Kidney epithelial cell (primary cell): Measurements from ENCODE around the gene GUCA1C. TPM values are rescaled to one million over a fixed set of nuclear protein-coding genes. Genes with fewer than 3 reads are reported as not detected.

Experiments
- DNase-seq: peaks from one replicate; pipeline ENCODE4 v3.0.0-alpha.2; 2010; ENCODE audit warnings: low read depth
- H3K27me3 ChIP-seq: 2 replicates; pipeline ENCODE4 v1.6.0; 2011; ENCODE audit warnings: low read length; ENCODE audit not compliant: control insufficient read depth, insufficient read depth
- H3K36me3 ChIP-seq: 2 replicates; pipeline ENCODE4 v1.5.1; 2011; ENCODE audit warnings: low read length; ENCODE audit not compliant: control insufficient read depth, insufficient read depth
- H3K4me3 ChIP-seq: 2 replicates; pipeline ENCODE4 v1.5.1; 2011; ENCODE audit warnings: low read depth, mild to moderate bottlenecking, control low read depth, low read length
- total RNA-seq: library from RNA; depleted of rRNA; stranded (reverse); fragments of >200 nt; gene quantifications from 2 replicates; pipeline ENCODE4 v1.2.3, GENCODE V29; 2015
- TF ChIP-seq, protein P1 (sequence below): IDR thresholded peaks from 2 replicates; pipeline ENCODE4 v1.5.1; 2011; ENCODE audit warnings: mild to moderate bottlenecking, moderate library complexity, low read length, control low read depth, inconsistent platforms; ENCODE audit not compliant: insufficient read depth, poor library complexity, severe bottlenecking

Gene GUCA1C
- total RNA-seq, 1 donor from 2014 or later = not detected

DNA sequence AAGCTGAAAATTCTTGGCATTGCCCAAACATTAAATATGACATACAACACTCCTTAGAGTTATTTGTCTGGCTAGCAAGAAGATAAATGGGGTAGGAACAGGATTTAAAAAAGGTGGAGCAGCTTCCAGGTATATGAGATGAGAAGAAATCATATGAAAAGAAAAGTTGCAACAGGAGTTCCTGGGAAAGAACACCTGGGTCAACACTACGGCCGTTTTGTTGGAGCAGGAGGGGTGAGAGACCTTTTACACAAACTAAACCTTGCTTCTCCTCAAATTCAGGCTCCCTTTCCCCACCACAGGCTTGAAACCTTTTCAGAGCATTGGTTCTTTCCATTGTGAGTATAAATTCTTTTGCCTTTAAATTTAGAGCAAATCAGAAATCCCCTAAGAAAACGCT is 18.8 kb upstream of the GUCA1C start:
- Histone ChIP-seq H3K27me3 (no peaks in the 10 kb centered on the region), H3K36me3 (no peaks in the 10 kb centered on the region), H3K4me3 (no peak overlapping the region)
- TF ChIP-seq, protein P1, sequence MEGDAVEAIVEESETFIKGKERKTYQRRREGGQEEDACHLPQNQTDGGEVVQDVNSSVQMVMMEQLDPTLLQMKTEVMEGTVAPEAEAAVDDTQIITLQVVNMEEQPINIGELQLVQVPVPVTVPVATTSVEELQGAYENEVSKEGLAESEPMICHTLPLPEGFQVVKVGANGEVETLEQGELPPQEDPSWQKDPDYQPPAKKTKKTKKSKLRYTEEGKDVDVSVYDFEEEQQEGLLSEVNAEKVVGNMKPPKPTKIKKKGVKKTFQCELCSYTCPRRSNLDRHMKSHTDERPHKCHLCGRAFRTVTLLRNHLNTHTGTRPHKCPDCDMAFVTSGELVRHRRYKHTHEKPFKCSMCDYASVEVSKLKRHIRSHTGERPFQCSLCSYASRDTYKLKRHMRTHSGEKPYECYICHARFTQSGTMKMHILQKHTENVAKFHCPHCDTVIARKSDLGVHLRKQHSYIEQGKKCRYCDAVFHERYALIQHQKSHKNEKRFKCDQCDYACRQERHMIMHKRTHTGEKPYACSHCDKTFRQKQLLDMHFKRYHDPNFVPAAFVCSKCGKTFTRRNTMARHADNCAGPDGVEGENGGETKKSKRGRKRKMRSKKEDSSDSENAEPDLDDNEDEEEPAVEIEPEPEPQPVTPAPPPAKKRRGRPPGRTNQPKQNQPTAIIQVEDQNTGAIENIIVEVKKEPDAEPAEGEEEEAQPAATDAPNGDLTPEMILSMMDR = no peak
- no peak for DNase-seq

DNA sequence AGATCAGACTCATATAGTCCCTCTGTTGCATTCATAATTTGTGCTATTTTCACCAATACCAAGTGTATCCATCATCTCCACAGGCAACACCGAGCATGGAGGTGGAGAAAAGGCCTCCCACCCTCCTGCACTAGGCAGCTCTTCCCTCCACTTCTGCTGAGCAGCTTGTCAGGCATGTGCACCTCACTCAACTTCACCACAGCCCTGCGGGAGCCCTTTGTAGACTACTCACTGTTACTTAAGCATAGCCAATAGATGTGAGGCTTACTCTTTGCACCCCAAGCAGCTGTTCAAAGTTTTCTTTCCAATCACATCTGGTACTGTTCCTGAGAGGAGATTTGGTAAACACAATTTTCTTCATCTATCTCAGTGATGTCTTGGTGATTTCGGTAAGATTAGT is 16.9 kb upstream of the GUCA1C start:
- Histone ChIP-seq H3K27me3 (no peaks in the 10 kb centered on the region), H3K4me3 (no peak overlapping the region), H3K36me3 (no peaks in the 10 kb centered on the region)
- TF ChIP-seq, protein P1 = no peak
- no peak for DNase-seq

DNA sequence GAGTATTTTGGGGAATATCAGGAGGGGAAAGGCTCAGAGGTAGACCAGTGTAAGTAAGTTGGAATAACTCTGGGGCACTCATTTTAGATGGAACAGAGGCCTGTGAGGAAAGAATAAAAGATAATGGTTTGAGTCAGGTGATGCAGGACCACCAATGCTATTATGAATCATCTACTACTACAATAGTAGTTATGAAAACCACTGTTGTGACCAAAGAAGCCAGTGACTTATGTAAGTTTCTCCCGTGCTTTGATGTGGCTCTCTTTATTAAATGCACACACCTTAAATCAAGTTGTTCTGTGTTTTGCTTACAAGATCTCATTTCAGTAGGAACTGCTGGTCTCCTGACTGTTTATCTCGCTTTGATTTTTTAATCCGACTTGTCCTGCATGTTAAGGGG is 13.1 kb upstream of the GUCA1C start:
- Histone ChIP-seq H3K27me3 (no peaks in the 10 kb centered on the region), H3K4me3 (no peak overlapping the region), H3K36me3 (no peaks in the 10 kb centered on the region)
- no peak for DNase-seq
- TF ChIP-seq, protein P1 = no peak

DNA sequence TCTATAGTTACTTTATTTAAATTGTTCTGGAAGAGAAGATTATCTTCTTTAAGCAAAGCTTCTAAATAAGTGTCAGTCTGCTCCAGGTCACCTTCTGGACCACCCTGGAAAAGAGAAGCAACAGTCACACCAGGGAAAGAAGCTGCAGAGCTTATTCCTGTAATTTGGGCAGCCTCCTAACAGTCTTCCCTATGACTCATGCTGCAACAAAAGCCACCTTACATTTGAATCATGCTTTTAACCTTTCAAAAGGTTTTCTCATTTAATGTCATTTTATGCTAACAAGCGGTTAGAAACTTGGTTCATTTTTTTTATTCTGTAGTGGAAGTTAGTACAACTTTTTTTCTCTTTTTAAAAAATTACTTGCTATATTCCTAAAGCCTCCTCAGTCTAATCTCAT is 5.3 kb upstream of the GUCA1C start:
- no peak overlapping the region for H3K4me3 ChIP-seq
- TF ChIP-seq, protein P1 = no peak
- DNase-seq = no peak
- H3K36me3 ChIP-seq = no peaks in the 10 kb centered on the region
- no peaks in the 10 kb centered on the region for H3K27me3 ChIP-seq

DNA sequence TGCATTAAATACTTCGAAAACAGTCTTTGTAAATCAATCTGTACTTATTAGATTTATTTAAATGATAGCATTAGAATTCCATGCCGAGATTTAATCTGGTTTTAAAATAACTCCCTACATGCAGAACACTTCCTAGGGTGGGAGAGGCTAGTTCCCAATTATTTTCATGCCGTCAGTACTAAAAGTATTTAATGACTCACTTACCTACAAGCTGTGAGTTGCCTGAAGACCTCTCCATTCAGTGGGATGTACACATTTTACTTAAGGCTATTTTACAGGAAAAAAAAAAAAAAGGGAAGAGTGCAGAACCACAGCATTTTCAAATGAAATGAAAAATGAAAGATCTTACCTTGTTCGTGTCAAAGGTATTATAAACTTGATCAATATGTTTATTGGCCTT is 469 bp downstream of the GUCA1C start:
- peak; percentile 28 for DNase-seq
- Histone ChIP-seq H3K27me3 (no peaks in the 10 kb centered on the region), H3K4me3 (no peak overlapping the region), H3K36me3 (no peaks in the 10 kb centered on the region)
- TF ChIP-seq, protein P1 = no peak

DNA sequence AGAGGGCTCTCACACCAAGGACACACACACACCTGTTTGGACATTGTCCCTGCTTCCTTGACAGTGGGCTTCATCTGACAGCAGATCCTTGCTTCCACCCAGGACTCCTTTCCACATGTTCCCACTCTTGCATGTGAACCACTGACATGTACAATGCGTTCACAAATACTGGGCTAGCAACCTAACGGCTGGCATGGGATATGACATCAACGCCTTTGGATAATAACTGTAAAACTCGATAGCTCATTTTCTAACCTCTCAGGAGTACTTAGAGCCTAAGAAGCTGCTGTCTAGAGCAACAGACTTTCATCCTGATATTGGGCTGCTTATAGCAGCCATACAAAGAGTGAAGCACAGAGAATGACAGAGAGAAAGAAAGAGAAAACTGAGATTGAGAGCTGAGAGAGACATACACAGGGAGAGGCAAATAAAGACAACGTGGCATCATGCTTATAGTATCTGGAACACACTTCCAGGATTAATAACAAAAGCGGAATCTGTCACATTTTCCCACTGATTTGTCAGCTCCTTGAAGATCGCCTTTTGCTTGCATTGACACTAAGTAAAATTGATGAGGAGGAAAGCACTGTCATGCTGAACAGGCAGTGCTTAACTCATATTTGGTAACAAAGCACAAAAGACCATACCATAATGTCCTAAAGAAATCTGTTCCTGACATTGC is 1.7 kb downstream of the GUCA1C start:
- Histone ChIP-seq H3K27me3 (no peaks in the 10 kb centered on the region), H3K4me3 (no peak overlapping the region), H3K36me3 (no peaks in the 10 kb centered on the region)
- TF ChIP-seq, protein P1 = no peak
- no peak for DNase-seq
